ENCODE data around the gene SLC25A12.

SLC25A12 gene, protein sequence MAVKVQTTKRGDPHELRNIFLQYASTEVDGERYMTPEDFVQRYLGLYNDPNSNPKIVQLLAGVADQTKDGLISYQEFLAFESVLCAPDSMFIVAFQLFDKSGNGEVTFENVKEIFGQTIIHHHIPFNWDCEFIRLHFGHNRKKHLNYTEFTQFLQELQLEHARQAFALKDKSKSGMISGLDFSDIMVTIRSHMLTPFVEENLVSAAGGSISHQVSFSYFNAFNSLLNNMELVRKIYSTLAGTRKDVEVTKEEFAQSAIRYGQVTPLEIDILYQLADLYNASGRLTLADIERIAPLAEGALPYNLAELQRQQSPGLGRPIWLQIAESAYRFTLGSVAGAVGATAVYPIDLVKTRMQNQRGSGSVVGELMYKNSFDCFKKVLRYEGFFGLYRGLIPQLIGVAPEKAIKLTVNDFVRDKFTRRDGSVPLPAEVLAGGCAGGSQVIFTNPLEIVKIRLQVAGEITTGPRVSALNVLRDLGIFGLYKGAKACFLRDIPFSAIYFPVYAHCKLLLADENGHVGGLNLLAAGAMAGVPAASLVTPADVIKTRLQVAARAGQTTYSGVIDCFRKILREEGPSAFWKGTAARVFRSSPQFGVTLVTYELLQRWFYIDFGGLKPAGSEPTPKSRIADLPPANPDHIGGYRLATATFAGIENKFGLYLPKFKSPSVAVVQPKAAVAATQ

DNA sequence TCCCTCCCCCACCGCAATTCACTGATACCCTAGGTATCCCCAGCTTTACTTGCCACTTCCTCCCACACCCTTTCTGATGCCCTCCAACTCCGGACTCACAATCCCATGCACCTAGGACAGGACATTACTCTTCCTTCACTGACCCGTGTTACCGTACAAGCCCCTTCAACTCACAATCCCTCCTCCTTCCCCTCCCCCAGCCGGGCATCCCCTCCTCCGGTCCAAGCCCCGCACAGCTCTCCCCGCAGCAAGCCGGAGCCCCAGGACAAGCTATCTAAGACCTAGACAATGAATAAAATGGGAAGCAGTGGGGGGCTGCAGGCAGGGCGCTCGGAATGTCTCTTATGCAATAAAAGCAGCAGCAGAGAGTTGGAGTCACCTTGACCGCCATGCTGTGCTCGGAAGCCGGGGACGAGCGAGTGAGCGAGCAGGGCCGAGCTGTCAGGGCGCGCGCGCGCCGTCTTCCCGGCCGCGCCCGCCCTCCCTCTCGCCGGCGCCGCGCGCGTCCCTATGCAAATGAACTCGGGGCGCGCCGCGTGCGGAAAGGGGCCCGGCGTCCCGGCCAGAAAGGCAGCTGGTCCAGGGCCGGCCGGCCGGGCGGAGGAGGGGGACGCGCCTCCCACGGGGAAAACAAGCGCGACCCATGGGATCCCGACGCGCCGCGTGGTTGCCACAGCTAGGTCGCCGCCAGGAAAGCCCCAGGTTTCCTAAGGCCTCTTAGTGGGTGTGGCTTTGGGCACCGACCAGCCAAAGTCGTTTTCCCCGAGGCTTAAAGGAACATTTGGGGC, at the start of gene SLC25A12:
SLC25A12 (minus strand) TSS at position 421 of the 788 bp plus-strand sequence; CDS start at position 391, 30 bp downstream.
- TF ChIP-seq ELF4 (IDR thresholded peaks at IDR 0.05) (no peak), NFRKB (IDR thresholded peaks at IDR 0.05) (no peak), TARDBP (IDR thresholded peaks at IDR 0.05) (no peak), L3MBTL2 (conservative IDR thresholded peaks at IDR 0.05) (peak; percentile 61), HDGF (IDR thresholded peaks at IDR 0.05; ENCODE audit: borderline replicate concordance) (no peak), LEF1 (IDR thresholded peaks at IDR 0.05; ENCODE audit: borderline replicate concordance) (no peak)
- CTCF ChIA-PET = no interaction called here
- POLR2A ChIA-PET = interaction anchor here (0.7 to 1.8 kb wide), 16 partner anchors 9 to 208 kb away, joined by 3 to 13 read pairs (median 4); partner anchors contain the start of genes DLX1, DLX2 and HAT1
- DNase-seq (ENCODE audit: extremely low spot score) = peak; percentile 90

DNA sequence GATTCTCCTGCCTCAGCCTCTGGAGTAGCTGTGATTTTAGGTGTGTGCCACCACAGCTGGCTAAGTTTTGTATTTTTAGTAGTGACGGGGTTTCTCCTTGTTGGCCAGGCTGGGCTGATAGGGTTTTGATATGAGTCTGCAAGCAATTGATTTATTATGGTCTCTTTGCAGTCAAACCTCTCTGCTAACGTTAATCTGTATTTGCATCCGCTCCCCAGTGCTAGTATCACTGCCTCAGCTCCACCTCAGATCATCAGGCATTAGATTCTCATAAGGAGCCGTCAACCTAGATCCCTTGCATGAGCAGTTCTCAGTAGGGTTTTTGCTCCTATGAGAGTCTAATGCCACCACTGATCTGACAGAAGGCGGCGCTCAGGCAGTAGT, 47.3 kb upstream of the SLC25A12 start:
- POLR2A ChIA-PET = interaction anchor here (1.8 kb wide), 1 partner anchor 19 kb away, joined by 5 read pairs; the partner anchor contains the start of gene HAT1
- no peak for DNase-seq (ENCODE audit: extremely low spot score)
- CTCF ChIA-PET = no interaction called here
- TF ChIP-seq ARNT (IDR thresholded peaks at IDR 0.05) (no peak), LEF1 (IDR thresholded peaks at IDR 0.05; ENCODE audit: borderline replicate concordance) (no peak), HDGF (IDR thresholded peaks at IDR 0.05; ENCODE audit: borderline replicate concordance) (no peak), TARDBP (IDR thresholded peaks at IDR 0.05) (no peak), ELF4 (IDR thresholded peaks at IDR 0.05) (no peak), FOXA1 (IDR thresholded peaks at IDR 0.05) (no peak), FOXM1 (IDR thresholded peaks at IDR 0.05; ENCODE audit: borderline replicate concordance) (no peak), ZNF384 (IDR thresholded peaks at IDR 0.05) (no peak), L3MBTL2 (conservative IDR thresholded peaks at IDR 0.05) (no peak), FOXK2 (IDR thresholded peaks at IDR 0.05) (no peak), NFRKB (IDR thresholded peaks at IDR 0.05) (no peak)
- TF ChIP-seq, protein P1, sequence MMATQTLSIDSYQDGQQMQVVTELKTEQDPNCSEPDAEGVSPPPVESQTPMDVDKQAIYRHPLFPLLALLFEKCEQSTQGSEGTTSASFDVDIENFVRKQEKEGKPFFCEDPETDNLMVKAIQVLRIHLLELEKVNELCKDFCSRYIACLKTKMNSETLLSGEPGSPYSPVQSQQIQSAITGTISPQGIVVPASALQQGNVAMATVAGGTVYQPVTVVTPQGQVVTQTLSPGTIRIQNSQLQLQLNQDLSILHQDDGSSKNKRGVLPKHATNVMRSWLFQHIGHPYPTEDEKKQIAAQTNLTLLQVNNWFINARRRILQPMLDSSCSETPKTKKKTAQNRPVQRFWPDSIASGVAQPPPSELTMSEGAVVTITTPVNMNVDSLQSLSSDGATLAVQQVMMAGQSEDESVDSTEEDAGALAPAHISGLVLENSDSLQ (IDR thresholded peaks at IDR 0.05) = no peak

DNA sequence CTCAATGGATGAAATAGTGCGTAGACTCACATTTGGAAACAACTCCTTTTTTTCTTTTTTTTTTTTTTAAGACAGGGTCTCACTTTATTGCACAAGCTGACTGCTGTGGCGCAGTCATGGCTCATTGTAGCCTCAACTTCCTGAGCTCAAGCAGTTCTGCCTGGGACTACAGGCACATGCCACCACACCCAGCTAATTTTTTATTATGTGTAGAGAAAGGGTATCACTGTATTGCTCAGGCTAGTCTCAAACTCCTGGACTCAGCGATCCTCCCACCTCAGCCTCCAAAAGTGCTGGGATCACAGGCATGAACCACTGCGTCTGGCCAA, 45.7 kb upstream of the SLC25A12 start:
- POLR2A ChIA-PET = no interaction called here
- CTCF ChIA-PET = no interaction called here
- DNase-seq (ENCODE audit: extremely low spot score) = no peak
- TF ChIP-seq, protein P1 (IDR thresholded peaks at IDR 0.05) = no peak
- TF ChIP-seq SUZ12 (IDR thresholded peaks at IDR 0.05) (no peak), LEF1 (IDR thresholded peaks at IDR 0.05; ENCODE audit: borderline replicate concordance) (no peak), ZNF384 (IDR thresholded peaks at IDR 0.05) (no peak)

DNA sequence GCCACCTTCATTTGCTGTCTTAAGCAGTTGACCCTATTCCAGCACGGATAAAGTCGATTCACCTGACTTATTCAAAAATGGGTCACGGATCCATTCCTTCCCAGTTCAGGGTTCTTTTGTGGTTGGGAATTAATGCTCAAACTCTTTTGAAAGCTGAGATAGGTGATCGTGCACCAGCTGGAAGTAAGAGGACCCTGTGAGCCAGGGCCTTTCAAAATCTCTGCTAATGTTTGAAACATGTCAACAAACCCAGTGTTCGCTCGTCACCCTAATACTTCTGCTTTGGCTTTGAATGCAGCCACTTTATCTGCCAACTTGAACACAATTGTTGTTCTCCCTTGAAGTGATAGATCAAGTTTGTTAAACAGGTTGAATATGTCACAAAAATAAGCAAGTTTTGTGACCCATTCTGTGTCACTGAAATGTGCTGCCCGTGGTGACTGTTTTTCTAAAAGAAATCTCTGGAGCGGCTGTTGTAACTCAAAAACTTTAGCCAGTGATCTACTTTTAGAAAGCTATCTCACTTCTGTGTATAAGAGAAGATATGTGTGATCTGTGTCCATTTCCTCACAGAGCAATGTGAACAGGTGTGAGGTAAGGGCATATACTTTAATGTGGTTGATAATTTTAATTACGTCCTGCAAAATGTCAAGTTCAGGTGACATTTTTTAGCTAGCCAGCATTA, 45.2 kb upstream of the SLC25A12 start:
- TF ChIP-seq L3MBTL2 (conservative IDR thresholded peaks at IDR 0.05) (no peak), FOXK2 (IDR thresholded peaks at IDR 0.05) (no peak), NFRKB (IDR thresholded peaks at IDR 0.05) (no peak), ARNT (IDR thresholded peaks at IDR 0.05) (no peak), FOXM1 (IDR thresholded peaks at IDR 0.05; ENCODE audit: borderline replicate concordance) (no peak), LEF1 (IDR thresholded peaks at IDR 0.05; ENCODE audit: borderline replicate concordance) (no peak), HDGF (IDR thresholded peaks at IDR 0.05; ENCODE audit: borderline replicate concordance) (no peak), SP1 (IDR thresholded peaks at IDR 0.05) (no peak)
- TF ChIP-seq, protein P1 (IDR thresholded peaks at IDR 0.05) = no peak
- CTCF ChIA-PET = no interaction called here
- POLR2A ChIA-PET = no interaction called here
- DNase-seq (ENCODE audit: extremely low spot score) = no peak

DNA sequence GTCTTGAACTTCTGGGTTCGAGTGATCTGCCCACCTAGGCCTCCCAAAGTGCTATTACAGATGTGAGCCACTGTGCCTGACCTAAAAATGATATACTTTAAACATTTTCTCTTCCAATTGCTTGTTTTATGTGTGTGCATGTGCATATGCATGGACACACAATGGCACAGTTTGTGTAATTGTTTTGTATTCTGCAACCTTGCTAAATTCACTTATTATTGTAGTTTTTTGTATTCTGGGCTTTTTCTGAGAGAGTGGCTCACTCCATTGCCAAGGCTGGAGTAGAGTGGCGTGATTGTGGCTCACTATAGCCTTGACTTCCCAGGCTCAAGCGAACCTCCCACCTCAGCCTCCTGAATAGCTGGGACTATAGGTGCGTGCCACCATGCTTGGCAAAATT, 36.3 kb upstream of the SLC25A12 start:
- CTCF ChIA-PET = interaction anchor here (0.6 kb wide), 1 partner anchor 201 kb away, joined by 3 read pairs; no protein-coding TSS in a partner anchor
- no peak for DNase-seq (ENCODE audit: extremely low spot score)
- TF ChIP-seq ZNF384 (IDR thresholded peaks at IDR 0.05) (no peak), ELF4 (IDR thresholded peaks at IDR 0.05) (no peak), CTBP1 (IDR thresholded peaks at IDR 0.05; ENCODE audit: borderline replicate concordance) (no peak), FOXA1 (IDR thresholded peaks at IDR 0.05) (no peak)
- POLR2A ChIA-PET = no interaction called here

Data from HEK293T (cell line).